GM19438 (cell line): ENCODE data around the gene SNRNP70.

Source experiments
- ATAC-seq: cut with Tn5 transposase; IDR thresholded peaks from one replicate; pipeline ENCODE4 v1.9.1; 2021; ENCODE audit warnings: low read depth; ENCODE audit not compliant: unreplicated experiment

SNRNP70 gene

DNA sequence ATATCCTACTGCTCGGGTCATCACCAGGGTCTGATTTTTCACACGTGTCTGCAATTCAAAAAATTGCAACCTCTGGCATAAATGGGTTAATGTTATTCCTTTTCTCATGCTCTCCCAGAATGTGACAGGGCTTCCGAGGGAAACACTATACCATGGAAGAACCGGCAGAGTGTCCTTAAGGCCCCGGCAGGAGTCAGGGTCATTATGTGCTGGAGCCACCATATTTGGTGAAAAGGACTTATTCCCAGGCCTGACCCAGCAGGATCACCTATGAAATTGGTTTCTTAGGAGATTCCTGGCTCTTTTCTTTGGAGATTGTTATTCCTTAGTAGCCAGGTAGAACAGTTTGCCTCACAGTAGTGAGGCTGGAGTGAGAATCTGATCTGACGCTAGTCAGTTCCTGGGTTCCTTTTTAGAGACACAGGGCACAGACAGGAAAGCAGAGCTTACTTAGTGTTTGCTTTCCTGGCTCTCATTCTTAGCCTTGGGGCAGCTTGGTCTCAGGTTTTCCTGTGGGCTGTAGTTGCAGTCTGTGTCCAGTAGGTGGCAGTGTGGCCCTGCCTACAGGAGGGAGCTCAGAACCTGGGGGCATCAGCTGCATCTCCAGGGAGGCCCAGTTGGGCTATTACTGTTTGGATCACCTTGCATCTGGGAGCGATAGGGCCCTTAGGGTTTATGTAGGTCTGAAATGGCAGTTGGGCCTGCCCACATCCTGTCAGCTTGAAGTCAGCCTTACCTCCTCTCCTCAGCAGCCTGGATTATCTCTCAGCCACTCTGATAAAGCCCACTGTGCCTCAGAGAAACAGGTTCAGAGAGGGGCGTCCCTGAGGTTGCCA, 12.4 kb downstream of the SNRNP70 start:
- no peak for ATAC-seq

DNA sequence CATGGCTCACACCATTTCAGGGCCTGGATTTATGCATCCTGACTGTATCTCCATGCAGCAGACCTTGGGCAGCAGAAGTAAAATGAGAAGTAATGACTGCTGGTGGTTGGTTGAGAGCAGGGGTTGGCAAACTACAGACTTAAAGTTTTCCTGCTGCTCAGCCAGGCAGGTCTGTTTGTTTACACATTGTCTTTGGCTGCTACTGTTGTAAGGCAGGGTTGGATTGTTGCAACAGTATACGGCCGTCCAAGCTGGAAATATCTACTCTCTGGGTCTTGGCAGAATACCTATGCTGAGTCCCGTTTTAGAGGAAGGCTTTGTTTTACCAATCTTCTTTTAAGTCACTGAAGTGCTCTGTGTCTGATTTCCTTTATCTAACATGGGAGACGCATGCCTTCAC, 13.5 kb downstream of the SNRNP70 start:
- ATAC-seq, result no peak

DNA sequence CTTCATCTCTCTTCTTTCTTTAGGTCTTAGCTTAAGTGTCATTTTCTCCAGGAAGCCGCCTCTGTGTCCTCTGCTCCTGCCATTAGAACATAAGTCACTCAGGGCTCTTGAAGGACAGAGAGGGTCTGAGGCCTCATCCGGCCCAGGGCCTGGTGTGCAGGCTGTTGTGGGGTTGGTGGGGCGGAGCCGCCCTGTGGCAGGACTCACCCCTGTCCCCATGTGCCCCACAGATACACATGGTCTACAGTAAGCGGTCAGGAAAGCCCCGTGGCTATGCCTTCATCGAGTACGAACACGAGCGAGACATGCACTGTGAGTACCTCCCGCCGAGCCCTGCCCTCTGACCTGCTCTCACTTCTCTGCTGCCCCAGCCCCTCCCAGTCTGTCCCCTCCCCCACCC, 15.9 kb downstream of the SNRNP70 start:
- no peak for ATAC-seq

DNA sequence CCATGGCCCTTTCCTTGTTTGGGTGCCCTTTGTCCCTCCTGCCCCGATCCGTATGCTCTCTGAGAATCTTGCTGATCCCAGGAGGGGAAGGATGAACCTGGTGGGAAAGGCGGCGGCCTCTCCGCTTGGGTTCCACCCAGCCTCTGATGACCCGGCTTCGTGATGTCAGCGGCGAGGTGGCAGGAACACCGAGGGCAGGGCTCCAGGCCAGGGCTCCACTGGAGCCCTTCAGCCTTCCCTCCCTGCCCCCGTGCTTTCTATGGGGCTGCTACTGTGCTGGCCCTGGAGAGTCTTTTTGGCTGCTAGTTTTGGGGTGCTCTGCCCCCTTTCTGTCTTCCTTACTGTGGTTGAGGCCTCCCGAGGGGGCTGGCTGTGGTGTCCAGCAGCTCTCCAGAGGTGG, 17.1 kb downstream of the SNRNP70 start:
- ATAC-seq, result no peak

DNA sequence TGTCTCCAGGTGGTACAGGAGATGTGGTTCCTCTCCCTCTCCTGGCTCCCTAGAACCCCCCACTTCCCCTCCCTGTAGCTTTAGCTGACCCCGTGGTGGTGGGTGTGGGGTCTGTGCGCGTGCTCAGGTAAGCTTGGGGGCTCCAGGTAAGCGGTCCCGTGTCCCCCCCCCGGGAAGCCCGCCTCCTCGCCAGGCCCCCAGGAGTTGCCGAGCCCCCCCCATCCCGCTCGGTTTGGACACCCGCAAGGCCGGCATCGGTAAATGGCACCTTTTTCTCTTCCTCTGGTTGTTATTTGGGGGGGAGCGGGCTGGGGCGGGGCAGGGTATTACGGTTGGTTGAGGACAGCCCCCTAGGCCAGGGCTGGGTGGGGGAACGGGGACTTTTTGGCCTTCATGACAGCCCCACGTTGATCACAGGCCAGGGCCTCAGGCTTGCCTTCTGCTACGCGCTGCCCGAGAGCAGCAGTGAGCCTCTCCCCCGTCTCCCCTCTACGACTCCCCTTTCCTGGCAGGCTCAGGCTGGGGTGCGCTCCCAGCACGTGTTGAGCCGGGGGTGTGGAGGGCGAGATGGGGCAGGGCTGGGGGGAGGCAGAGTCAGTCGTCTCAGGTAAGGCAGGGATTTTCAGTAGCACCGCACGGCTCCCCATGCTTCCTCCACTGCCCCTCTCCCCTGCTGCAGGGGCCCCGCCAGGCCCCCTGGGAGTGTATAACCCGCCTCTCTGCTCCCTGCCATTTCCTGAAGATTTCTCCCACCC, 18.3 kb downstream of the SNRNP70 start:
- no peak for ATAC-seq

DNA sequence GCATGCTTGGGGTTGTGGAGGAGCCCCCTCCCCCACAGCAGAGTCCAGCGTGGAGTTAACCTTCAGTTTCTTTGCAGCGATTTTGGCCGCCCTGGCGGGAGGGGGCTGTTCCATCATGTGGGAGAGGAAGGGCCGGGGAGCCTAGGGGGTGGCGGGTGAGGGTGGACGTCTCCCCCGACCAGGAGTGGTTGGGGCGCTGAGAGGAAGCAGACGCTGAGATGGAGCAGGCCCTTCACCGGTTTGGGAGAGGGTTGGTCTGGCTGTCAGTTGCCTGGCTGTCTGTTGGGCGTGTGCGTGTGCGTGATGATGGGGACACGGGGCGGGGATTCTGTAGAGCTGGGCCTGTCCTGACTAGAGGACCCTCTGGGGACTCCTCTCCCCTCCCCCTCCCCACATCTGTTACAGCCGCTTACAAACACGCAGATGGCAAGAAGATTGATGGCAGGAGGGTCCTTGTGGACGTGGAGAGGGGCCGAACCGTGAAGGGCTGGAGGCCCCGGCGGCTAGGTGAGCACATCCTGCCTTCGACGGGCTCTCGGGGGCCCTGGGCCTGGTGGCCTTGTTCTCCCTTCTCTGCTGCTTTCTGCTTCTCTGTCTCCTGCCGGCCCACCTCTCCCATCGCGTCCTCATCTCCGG, 19.1 kb downstream of the SNRNP70 start:
- ATAC-seq, result no peak

DNA sequence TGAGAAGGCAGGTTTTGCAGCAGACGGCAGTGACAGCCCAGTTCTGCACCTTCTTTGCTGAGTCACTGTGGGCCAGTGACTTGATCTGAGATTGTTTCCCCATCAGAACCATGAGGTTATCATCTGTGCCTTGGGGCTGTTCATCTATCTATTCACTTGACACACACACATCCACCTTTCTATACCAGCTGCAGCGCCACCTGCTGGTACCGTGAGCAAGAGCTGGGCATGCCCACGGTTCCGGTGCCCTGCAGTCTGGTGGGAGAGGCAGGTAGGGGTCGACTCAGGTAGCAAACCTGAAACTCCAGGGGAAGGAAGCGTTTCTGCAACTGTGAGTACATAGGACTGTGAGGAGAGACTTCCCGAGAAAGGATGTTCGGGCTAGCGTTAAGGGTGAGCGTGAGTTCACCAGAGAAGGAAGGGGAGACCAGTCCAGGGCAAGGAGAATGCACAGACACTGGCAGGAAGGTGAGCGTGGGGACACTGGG, 21.4 kb downstream of the SNRNP70 start:
- ATAC-seq, result no peak

DNA sequence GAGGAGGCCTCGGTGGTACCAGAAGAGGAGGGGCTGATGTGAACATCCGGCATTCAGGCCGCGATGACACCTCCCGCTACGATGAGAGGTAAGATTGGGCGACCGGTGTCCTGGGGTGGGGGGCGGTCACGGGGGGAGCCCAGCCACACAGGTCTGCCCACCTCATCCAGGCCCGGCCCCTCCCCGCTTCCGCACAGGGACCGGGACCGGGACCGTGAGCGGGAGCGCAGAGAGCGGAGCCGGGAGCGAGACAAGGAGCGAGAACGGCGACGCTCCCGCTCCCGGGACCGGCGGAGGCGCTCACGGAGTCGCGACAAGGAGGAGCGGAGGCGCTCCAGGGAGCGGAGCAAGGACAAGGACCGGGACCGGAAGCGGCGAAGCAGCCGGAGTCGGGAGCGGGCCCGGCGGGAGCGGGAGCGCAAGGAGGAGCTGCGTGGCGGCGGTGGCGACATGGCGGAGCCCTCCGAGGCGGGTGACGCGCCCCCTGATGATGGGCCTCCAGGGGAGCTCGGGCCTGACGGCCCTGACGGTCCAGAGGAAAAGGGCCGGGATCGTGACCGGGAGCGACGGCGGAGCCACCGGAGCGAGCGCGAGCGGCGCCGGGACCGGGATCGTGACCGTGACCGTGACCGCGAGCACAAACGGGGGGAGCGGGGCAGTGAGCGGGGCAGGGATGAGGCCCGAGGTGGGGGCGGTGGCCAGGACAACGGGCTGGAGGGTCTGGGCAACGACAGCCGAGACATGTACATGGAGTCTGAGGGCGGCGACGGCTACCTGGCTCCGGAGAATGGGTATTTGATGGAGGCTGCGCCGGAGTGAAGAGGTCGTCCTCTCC, 22.6 kb downstream of the SNRNP70 start:
- ATAC-seq, result no peak

DNA sequence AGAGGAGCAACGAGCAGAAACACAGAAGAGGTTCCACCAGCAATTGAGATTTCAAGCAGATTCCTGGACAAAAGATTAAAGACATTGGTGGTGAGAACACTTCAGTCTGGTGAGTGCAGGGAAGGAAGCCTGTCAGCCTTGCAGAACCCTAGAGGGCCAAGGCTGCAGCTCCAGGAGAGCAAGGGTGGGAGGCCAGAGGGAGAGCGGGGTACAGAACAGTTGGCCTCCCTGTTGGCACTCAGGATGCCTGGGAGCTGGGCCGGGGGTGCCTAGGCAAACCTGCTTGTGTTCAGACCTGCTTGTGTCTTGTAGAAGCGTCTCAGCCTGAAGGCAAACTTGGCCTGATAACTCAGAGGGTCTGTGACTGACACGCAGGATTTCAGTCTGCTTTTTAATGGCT, 23.8 kb downstream of the SNRNP70 start:
- ATAC-seq, result no peak

DNA sequence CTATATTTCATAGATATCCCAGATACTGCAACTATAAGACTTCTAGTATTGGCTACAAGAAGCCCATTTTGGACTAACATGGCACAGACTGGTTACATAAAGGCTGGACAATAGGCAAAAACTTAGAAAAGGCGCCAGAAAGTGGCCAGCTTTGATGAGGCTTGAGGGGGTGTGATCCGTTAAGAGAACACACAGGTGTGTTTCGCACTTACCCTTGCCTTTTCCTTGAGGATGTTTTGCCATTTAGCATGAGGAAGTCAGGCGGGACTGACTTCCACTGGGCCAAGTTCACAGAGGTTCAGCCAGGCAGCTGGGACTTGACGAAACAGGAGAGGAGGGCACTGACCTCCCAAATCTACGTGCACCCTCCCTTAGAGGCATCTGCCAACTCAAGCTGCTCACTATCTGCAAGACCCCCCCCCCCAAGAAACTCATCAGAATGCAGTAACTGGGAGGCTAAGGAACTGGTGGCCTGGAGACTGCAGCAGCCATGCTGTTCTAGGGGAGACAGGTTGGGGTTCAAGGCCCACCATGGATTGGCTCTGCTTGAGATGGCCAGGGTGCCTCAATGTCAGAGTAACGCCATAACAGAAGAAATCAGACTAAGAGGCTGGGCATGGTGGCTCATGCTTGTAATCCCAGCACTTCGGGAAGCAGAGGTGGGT, 24.4 kb downstream of the SNRNP70 start:
- no peak for ATAC-seq

DNA sequence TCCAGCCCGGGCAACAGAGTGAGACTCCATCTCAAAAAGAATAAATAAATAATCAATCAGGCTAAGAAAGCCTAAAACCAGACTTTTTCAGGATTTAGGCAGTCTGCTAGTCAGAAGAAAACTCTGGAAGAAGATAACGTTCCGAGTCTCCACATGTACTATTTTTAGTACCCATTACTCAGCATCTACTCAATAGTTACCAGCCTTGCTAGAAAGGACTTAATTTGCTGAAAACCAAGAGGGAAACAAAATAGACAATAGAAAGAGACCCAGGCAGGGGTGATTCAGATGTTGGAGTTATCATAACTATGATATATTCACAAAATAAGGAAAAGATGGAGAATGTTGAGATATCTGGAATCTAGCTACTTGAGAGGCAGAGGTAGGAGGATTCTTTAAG, 25.3 kb downstream of the SNRNP70 start:
- ATAC-seq, result no peak

DNA sequence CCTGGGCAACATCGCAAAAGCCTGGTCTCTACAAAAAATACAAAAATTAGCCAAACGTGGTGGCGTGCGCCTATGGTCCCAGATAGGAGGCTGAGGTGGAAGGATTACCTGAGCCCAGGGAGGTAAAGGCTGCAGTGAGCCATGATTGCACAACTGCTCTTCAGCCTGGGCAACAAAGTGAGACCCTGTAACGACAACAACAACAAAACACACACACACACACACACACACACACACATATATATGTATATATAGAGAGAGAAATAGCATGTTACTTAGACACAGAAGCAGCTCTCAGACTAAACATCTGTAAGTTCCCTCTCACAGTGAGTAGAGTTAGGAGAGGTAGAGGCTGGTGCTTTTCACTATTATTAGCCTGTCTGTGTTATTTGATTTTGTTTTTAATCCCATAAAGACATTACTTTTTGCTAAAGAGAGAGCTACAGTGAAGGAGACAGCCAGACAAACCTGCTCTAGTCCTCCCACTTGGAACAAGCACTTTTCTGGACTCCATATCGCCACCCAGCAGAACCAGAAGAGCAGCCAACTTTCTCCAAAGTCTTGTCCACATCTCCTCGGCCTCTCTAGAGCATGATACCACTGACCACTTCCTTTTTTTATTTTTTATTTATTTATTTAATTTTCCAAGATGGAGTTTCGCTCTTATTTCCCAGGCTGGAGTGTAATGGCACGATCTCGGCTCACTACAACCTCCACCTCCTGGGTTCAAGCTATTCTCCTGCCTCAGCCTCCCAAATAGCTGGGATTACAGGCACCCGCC, 26.2 kb downstream of the SNRNP70 start:
- no peak for ATAC-seq

DNA sequence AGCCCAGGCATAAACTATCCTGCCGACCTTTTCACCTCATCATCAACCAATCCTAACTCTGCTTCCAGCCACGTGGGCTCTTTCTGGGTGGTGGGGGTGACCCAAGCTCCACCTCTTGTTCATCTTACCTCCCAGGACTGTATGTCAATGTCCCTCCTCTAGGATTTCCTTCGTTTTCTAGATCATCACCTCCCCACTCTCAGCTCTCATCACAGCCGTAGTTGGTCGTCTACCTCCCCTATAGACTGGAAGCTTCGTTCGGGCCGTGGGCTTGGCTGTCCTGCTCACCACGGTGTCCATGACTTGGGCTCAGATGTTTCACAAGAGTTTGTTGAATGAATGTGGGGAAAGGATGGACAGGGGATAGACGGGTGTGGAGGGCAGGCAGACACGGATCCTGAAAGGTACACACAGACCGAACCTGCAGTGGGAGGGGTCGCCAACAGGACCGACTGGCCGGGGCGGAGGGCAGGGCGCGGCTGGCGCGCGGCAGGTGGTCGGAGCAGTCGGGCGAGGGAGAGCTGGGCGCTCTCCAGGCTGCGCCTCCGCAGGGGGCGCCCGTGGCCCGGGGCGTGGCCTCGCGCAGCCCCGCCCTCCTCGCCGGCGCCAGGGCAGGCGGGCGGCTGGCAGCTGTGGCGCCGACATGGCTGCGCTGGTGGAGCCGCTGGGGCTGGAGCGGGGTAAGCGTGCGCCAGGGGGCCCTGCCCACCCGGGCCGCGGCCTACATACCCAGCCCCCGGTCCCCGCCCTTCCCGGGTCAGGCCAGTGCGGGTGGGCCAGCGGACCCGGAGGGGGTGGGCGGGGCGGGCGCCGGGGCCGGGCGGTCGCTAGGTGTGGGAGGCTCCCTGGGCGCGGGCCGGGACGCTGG, 28.7 kb downstream of the SNRNP70 start, which contains the start of gene LIN7B:
Gene LIN7B (plus strand): TSS at position 609 of the 868 bp plus-strand sequence. CDS start 35 bp downstream, at position 644.
- ATAC-seq, result no peak

DNA sequence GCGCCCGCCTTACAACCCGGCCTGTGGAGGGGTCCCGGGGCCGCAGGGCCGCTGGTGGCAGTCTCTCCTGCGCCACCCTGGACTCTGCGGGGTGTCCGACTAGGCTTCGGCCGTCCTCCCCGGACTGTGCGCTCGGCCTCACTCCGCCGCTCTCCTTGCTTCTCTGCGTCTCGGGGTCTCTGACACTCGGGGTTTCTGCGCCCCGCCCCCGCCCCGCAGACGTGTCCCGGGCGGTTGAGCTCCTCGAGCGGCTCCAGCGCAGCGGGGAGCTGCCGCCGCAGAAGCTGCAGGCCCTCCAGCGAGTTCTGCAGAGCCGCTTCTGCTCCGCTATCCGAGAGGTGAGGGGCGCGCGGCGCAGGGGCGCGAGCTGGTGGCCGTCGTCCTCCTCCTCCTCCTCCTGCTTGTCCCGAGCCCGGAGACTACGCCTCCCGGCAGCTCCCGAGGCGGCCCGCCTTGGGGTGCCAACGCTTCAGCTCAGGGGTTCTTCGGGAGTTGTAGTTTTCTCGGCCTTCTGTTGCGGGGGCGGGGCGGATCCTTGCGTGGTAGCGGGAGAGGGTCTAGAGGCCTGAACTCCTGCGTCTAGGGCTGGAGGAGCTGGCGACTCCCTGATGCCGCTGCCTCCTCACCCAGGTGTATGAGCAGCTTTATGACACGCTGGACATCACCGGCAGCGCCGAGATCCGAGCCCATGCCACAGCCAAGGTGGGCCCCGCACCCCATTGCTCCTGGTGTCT, 29.5 kb downstream of the SNRNP70 start:
- no peak for ATAC-seq

DNA sequence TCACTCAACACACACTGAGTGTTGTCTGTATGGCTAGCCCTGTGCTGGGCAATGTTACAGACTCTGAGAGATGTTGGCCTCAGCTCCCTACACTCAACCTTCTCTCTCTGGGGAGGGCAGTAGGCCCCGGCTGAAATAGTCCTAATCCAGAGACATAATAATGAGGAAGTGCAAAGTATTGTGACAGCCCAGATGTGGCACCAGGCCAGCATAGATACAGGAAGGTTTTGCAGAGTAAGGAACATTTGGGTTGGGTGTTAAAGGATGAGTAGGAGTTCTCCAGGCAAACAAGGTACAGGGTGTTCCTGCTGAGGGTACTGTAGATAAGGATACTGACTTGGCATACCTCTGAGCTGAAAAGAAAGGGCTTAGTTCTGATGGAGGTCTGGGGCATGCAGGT, 31.3 kb downstream of the SNRNP70 start:
- no peak for ATAC-seq

DNA sequence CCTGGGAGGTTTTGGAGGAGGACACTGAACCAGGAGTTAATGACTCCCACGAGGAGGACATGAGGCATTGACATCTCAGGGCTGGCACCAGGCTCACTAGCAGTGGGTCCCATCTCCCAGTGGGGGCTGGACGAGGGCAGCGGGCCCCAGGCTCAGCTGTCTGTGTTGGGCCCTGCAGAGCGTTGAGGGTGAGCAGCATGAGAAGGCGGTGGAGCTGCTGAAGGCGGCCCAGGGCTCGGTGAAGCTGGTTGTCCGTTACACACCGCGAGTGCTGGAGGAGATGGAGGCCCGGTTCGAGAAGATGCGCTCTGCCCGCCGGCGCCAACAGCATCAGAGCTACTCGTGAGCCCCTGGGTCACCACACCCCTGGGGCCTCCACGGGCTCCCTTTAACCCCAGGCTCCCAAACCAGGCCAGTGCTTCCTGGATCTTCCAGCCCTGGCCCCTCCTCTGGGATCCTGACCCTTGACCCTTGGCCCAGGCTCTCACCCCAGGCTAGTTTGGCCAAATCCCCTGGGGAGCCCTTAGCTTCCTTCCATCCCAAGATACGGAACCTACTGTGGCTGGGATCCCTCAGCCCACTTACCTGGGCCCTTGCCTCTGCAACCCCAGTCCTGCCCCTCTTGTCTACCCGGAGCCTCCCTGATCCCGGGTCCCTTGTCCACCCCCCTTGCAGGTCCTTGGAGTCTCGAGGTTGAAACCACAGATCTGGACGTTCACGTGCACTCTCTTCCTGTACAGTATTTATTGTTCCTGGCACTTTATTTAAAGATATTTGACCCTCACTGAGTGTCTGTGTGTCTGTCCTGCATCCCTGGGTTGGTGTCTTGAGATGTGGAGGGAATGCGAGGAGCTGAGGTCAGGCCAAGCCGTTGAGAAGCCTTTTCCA, 32.7 kb downstream of the SNRNP70 start:
- no peak for ATAC-seq
